ENCODE results near the gene COG8.

Gene COG8

DNA sequence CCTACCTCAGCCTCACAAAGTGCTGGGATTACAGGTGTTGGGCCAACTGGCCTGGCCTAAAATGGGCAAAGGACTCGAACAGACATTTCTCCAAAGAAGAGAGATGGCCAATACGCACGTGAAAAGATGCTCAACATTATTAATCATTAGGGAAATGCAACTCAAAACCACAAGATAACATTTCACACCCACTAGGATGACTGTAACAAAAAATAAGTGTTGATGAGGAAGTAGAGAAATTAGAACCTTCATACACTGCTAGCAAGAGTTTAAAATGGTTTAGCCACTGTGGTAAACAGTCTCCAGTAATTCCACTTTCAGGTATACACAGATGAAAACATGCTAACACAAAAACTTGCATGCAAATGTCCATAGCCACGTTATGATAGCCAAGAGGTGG lies 6.6 kb upstream of the COG8 start:
- no peak for DNase-seq (ENCODE audit: low read depth)

DNA sequence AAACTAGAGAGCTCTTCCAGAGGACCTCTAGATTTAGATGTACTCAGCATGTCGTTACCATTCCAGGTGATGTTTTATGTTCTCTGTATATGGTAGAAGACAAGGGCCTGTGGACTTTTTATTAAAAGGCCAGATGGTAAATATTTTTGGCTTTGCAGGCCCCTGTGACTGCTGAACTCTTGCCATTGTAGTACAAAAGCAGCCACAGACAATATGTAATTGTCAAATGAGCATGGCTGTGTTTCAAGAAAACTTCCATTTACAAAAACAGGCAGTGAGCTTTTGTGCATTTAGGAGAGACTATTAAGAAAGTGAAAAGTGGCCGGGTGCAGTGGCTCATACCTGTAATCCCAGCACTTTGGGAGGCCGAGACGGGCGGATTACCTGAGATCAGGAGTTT lies 4.8 kb upstream of the COG8 start:
- no peak for DNase-seq (ENCODE audit: low read depth)

DNA sequence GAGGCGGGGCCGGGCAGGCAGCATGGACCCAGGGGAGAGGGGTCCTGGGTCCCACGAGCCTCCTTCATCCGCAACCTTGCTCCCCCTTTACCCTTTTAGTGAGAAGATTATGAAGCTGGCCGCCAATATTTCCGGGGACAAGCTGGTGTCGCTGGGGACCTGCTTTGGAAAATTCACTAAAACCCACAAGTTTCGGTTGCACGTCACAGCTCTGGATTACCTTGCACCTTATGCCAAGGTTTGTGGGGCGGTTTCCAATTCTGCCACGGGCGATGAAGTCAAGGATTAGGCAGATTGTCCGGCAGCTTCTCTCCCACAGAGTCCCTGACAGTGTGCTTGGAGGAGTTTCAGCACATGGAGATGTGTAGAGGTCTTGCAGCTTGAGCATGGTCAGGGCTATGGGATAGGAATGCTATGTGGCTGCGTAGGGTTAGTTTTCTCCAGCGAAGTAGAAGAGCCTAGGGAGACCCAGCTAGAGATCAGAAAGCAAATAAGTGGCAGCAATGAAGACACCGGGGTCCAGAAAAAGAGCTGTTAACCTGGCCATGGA lies 806 bp upstream of the COG8 start:
- no peak for DNase-seq (ENCODE audit: low read depth)

DNA sequence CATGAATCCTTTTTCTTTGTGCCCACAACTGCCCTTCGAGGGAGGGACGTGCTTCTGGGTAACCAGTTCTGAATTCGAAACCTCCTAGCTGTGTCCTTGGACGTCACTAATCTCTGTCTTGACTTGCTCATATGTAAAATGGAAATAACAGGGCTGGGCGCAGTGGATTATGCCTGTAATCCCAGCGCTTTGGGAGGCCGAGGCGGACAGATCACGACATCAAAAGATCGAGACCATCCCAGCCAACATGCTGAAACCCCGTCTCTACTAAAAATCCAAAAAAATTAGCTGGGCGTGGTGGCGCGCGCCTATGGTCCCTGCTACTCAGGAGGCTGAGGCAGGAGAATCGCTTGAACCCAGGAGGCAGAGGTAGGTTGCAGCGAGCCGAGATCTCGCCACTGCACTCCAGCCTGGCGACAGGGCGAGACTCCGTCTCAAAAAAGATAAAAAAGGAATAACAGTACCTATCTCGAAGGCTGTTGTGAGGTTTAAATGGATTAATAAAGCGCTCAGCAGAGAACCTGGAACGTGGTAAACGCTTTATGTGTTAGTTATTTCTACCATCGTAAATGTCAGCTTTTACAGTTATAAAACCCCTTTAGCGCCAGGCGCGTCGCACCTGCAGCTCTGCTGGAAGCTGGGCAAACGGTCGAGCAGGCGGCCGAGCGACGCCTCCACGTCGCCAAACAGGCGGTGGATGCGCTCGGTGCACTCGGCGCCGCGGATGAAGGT lies 641 bp downstream of the COG8 start:
- no peak for DNase-seq (ENCODE audit: low read depth)

GRCh38 chr16:69334696-69335095 lies 4.7 kb downstream of the COG8 start:
- no peak for DNase-seq (ENCODE audit: low read depth)

- DNase-seq (ENCODE audit: low read depth) = peak; percentile 75
These were observed 8.9 kb downstream of the COG8 start, which contains the start of gene PDF for GRCh38 chr16:69330286-69331109. Gene PDF, minus strand, starts transcription at chr16:69330588. Its CDS starts 18 bp downstream, at chr16:69330570.

DNA sequence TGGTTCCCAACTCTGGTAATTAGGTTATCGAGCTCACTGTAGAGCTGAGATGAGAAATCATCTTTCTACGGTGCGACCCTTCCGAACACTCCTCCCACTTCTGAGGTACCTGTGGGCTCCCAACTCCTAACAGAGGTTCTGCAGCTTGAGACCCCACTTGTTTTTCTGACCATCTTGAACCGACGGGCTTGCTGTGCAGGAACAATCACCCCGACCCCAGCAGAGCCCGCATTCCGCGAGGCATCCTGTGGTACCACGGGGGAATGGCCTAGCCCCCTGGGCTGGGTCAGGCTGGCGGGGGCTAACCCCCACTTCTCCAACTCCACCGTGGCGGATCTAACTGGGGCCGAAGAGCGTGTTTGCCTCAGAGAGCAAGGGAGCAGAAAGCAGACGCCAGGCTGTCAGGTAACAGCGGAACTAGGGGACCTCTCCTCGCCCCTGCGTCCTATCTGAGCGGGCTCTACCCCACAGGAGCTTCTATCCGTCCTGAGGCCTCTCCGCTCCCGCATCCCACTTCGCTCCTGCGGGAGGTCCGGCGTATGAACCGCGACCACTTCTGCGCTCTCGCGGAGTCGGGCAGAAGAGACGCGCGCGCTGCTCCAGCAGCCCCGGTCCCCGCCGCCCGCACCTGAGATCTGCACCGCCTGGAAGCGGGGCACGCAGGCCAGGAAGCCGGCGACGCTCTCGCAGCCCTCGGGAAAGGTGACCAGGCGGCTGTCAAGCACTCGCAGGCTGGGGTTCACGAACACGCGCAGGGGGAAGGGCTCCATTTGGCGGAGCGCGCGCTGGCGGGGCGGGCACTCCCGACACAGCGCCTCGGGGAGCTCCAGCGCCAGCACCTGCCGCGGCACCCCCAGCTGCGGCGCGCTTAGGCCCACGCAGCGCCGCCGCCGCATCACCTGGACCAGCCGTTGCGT lies 9.7 kb downstream of the COG8 start:
- peak; percentile 43 for DNase-seq (ENCODE audit: low read depth)

DNA sequence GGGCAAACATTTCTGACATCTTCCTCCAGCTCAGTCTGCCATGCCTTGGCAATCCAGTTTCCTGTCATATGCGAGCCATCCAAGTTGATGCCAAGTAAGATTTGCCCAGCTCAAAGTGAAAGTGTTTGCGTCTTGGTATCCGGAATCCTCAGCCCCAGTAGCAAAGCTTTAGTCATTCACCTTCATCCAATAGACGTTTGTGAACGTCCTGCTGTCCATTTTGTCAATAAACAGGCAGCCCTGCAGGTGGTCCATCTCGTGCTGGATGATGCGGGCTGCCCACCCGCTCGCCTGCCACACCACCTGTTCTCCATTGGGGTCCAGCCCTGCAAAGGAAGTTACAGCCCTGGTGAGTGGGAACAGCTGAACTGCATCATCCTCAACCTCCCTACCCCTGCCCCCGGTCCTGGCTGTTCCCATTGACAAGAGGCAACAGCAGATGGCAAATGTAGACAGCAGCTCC lies 10.5 kb downstream of the COG8 start:
- DNase-seq (ENCODE audit: low read depth) = no peak

GRCh38 chr16:69327585-69328310 lies 11.6 kb downstream of the COG8 start:
- DNase-seq (ENCODE audit: low read depth) = no peak

DNA sequence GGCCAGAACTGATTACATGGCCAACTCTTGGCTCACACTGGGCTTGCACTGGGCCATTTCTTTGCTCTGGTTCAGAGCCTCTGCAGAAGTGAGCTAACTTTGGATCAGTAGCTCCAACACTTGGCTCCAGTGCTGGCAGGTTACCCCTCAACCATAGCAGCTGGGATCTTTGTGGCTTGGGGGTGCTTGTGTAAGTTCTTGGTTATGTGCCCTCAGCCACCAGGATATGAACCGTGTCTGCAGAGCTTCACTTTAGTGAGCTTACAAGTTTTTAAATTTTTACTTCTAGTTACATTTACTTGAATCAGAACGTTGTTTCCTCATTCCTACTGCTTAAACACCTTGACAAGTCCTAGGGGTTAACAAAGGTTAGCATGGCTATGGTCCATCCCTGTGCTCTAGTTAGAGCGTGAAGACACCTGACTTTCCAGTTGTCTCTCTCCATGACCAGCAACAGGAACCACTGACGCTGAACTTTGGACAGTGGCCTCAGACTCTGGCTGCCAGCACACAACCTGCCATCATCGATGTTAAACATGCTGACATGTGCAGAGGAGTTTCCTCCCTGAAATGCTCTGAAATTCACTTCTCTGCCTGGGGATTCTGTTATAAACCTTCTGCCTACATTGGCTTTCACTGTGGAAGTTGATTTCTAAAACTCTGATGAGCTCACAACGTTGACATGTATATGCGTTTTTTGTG lies 13.0 kb downstream of the COG8 start:
- DNase-seq (ENCODE audit: low read depth) = no peak

DNA sequence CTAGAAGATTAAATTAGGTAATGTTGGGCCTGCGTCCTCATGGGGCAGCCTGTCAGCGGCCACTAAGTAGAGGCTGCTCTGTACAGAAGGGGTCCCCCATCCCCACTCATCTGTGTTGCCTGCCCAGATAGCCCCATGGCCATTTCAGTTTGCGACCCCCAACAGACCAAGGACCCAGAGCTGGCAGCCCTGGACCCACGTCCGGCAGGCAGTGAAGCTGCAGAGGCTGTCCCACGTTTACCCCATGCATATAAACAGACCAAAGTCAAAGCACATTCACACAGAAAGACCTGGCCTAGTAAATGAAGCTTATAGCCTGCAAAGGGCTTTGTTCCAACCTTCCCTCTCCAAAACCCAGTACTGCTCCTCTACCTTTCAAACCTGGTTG lies 13.6 kb downstream of the COG8 start:
- DNase-seq (ENCODE audit: low read depth) = no peak

DNA sequence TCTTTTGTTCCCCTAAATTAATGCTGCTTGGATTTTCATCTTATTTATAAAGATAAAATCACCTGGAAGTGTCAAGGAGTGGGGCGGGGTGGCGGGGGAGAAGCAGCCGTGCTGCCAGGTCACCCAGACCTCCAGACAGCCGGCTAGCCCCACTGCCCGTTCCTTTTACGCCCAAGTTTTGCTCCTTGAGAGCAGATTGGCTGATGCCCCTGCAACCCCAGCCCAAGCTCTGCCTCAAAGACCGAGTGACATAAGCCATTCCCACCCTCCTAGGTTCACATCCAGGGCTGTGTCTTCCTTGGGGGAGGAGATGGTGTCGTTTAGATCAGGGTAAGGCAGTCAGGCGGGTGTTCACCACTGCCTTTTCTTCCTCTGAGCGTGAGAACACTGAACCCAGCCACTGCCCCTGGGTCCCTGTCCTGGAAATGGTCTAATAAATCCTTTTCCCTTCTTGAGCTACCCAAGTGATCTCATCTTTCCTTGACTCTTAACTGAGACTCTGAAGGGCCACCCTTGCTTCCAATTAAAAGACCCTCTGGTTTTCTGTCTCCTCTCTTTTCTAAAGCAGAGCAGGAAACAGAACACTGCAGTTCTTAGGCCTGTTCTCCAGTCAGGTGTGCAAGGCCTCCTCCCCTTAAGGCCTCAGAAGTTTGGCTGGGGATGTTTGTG lies 14.6 kb downstream of the COG8 start:
- no peak for DNase-seq (ENCODE audit: low read depth)

DNA sequence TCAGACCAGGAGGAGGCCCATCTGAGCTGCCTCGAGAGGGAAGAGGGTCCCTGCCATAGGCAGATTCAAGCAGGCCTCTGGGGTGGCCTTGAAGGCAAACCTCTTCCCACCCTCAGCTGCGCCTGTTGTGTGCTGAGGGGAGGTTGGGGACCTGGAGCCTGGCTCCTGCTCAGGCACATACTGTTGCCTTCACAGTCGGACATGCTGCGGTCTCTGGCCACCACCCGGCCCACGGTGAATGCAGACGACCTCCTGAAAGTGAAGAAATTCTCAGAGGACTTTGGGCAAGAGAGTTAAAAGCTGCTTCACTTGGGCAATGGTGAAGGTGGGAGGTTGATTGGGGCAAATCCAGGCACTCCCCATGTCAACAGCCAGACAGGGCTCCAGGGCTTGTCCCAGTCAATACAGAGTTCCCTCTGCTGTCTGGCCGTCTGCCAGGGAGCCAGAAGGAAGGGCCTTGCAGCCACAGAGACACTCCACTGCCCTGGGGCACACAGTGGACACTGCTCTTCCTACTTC lies 15.3 kb downstream of the COG8 start:
- no peak for DNase-seq (ENCODE audit: low read depth)

DNA sequence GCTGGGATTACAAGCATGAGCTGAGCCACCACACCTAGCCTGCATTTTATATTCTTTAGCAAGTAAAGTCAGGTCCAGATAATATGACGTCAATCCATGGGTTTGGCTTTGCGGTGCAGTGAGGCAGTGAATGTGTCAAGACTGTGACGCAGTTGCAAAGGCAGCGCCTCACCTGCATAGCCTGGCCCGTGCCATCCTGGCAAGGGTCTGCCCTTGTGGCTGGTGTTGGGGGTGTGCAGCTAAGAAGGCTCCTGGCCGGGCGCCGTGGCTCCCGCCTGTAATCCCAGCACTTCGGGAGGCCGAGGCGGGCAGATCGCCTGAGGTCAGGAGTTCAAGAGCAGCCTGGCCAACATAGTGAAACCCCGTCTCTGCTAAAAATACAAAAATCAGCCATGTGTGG lies 15.9 kb downstream of the COG8 start:
- DNase-seq (ENCODE audit: low read depth) = no peak

GRCh38 chr16:69322343-69322742 lies 17.0 kb downstream of the COG8 start:
- DNase-seq (ENCODE audit: low read depth) = no peak

DNA sequence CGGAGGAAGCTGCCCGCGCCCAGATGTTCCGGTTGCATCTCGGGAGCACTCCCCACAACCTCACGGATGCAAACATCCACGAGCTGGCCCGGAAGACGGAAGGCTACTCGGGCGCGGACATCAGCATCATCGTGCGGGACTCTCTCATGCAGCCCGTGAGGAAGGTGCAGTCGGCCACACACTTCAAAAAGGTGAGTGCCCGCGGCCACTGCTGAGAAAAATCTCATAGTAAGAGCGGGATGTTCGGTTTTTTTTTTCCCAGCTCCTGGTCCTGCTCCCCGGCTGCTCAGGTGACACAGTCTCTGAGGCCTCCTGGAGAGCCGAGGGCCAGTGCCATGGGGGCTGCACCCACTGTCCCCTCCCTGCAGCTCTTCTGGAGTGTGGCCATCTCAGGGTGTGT lies 18.3 kb downstream of the COG8 start:
- DNase-seq (ENCODE audit: low read depth) = no peak

DNA sequence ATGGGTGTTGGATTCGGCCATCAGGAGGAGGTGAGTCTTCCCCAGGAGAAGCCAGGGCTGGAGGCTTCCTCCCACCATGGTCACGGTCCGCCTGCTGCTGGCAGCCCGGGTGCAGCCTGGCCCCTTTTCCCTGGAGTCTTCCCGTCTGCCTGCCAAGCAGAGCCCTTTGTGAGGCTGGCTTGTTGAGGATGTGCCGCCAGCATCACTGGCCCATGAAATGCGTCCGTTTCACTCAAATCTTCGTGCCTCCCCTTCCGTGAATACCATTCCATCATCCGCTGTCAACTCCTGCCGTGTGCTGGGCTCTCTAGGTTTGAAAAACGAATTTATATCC lies 18.7 kb downstream of the COG8 start:
- DNase-seq (ENCODE audit: low read depth) = no peak

GRCh38 chr16:69319826-69320739 lies 19.3 kb downstream of the COG8 start:
- no peak for DNase-seq (ENCODE audit: low read depth)

DNA sequence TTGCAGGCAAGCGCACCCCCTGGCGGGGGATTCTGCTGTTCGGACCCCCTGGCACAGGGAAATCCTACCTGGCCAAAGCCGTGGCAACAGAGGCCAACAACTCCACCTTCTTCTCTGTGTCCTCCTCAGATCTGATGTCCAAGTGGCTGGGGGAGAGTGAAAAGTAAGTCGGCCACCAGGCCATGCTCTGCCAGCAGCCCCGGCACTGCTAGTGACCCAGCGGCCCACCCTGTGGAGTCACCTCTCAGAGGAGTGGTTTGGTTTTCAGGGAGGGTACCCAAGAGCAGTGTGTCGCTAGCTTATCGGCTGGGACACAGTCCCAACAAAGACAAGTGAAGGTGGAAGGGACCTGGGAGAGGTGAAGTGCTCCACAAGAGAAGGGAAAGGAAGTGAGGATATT lies 20.0 kb downstream of the COG8 start:
- no peak for DNase-seq (ENCODE audit: low read depth)

Data from T follicular helper cell (primary cell).